Stimulated activated CD4-positive, alpha-beta T cell treated with anti-CD3 and anti-CD28 coated beads, Interleukin-1b, Interleukin-23, amount 100 ng/mL, for 24 hours (primary cell): ENCODE measurements around the gene PSMD14.

ENCODE experiments used
- DNase-seq, 4 experiments: peaks; one replicate each; pipeline ENCODE4 v3.0.0-alpha.2; 2020; ENCODE audit warnings: low read depth in 4 of 4, low spot score in 1 of 4

Gene PSMD14

DNA sequence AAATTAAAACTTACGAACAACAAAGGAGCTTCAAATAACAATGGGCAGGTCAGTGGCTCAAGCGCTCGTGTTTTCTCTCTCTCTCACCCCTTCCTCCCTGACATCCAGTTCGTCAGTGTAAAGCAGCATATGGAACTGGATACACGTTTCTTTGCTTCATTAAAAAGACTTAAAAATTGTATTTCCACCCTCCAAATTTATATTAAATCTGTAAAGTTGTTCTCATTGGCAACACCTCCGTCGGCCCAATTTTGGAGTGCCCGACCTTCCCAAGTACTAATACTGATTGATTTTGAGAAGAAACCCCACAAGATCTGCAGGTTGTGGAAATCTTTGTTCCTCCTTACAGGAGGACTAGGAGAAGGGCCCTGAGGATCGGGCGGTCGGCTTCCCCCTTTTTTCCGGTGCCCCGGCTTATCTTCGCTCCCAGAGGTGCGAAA, 110.1 kb downstream of the PSMD14 start:
- no peak for DNase-seq

GRCh38 chr2:161418715-161419637, 110.8 kb downstream of the PSMD14 start:
- DNase-seq = no peak

DNA sequence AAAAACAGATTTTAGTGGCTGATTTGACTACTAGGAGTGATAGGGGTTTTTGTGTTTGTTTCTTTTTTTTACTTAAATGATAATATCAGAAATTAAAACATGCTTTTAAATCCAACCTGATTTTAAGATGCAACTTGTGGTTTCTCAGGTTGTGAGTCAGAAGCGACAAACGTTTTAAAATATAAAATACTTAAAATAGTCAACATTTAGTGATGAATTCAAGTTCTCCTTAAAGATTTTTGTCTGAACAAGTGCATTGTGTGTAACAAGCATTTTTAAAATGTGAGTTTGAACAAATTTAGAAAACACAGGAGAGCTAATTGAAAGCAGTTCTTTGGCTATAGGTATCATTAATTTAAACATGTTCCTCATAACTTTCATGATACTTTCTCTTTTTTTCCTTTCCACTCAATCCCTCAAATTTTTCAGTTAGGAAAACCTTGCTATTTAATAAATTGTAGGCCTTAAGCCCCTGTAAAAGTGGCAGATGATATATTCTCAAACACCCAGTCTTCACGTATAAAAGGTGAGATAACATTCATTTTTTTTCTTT, 111.5 kb downstream of the PSMD14 start:
- DNase-seq = no peak

DNA sequence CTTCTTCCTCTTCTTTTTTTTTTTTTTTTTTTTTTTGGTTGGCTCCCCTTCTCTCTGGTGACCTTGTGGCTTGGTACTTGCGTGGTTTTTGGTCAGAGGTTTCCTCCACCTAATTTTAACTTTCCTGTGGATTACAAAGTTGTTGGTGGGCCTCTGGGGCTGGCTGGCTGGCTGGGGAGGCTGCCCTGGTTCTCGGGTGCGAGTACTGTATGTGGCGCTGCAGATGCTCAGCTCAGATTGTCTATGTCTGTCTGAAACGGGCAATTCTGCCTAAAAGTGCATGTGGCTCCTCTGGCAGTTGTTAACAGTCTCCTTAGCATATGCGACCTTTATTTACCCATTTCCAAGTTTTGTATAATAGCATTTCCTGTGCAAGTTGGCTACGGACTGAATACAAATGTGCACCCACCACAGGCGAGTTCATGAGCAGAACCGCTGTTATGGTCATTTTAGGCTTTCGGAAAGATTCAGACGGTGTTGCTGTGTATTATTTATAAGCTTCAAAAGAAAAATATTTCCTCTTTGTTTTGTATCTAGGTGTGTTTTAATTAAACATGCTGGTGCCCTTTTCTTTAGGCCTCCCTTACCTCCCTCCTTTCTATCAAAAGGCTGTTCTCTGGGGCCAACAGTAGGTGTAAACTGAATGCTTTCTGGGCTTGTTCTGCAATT, 112.3 kb downstream of the PSMD14 start:
- DNase-seq = no peak

DNA sequence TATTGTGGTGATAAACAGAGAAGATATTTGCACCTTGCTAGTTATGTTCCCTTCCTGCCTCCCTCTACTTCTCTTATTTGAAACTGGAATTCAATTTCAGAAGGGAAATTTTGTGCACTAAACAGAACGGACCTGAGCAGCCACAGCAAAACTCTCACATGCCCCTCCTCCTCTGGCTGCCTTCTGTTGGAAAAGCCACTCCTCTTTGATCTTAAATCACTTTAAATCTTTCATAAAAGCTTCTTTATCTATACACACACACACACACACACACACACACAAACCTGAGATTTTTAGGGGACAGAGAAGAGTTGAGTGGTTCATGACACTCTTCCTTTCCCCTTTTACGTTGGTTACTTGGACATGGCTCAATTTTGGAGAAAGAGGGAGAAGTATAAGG, 113.5 kb downstream of the PSMD14 start:
- no peak for DNase-seq

DNA sequence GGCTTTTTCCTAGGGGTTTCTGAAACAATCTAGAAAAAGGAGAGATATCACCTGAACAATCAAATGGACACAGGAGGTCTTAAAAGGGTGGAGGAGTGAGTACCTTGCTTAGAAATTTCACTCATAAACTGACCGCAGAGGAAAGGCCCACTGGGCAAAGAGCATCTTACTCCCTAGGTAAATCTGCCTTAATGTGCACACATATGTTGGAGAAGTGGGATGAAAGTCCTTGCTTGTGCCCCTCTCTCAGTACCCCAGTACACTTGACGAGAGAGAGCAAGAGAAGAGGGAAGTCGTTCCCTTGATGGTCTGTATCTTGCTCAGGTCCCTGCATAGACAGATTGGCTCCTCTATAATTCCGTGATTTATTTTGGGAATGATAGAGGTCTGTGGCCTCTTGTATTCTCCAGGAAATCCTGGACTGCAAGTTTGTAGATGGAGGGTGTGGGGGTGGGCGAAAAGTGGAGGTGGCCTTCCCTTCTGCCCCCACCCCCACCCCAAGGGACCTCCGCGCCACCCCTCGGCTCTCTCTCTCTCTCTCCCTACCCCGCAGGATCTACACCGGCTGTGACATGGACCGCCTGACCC, 114.7 kb downstream of the PSMD14 start:
- no peak for DNase-seq

GRCh38 chr2:161423421-161424393, 115.5 kb downstream of the PSMD14 start:
- no peak for DNase-seq

GRCh38 chr2:161424394-161424769, 116.2 kb downstream of the PSMD14 start:
- DNase-seq = no peak

- DNase-seq = no peak
Observed at GRCh38 chr2:161424891-161425727, 116.9 kb downstream of the PSMD14 start.

DNA sequence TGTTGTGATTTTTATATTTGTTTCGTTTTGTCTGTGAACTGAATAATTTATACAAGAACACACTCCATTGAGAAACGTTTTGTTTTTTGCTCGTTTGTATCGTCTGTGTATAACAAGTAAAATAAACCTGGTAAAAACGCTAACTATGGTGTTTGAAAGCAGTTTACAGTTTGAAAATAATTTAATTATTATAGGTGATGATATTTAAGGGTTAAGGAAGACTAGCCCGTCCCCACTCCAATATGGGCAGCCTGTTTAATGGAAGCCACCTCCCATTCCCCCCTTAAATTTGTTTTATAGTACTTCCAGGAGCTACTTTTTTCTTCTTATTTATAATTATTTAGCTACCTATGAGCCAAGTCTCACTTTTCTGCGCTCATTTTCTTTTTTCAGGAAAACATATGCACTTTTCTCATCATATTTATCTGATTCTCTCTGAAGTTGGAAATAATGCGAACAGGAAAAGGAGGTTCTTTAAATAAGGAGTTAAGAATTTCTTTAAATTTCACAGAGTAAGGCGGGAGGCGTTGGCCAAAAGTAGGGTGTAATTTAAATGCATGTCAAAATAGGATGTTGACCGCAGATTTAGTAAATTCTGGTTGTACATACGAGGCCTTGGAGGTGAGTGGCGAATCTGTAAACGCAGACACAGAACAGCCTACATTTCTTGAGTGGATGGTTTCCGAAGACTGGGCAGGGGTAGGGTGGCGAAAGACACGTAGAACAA, 117.7 kb downstream of the PSMD14 start:
- no peak for DNase-seq

GRCh38 chr2:161426455-161426921, 118.3 kb downstream of the PSMD14 start:
- DNase-seq = no peak

DNA sequence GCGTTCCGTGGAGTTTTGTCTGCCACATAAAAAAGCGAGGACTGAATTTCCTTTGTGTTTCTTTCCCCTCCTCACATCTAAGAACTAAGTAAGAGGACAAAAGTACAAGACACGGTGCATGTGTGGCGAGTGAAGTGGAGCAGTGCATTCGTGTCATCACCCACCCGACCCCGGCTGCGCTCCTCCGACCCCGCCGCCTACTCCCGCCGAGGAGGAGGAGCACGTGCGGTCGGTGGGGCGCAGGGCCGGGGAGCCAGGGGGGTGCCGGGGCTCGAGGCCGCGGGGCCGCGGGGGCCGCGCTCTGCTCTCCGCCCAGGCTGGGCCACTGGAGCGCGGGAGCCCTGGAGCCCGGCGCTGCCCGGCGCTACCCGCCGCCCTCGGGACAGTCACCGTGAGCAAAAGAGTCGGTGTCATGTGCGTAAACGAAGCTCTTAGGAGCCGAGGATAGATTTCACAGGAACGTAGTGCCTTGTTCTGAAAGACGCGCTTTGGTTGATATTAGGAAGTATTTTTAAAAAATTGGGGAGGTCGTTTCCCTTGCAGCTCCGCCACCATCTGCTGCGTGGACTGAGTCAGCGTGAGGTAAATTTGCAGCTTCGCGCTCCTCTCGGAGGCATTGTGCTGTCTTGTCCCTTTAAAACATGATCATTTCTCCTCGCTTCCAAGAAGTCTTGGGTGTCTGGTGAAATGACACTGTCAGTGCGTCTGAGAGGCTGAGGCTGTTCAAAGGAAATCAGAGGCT, 118.9 kb downstream of the PSMD14 start:
- no peak for DNase-seq

DNA sequence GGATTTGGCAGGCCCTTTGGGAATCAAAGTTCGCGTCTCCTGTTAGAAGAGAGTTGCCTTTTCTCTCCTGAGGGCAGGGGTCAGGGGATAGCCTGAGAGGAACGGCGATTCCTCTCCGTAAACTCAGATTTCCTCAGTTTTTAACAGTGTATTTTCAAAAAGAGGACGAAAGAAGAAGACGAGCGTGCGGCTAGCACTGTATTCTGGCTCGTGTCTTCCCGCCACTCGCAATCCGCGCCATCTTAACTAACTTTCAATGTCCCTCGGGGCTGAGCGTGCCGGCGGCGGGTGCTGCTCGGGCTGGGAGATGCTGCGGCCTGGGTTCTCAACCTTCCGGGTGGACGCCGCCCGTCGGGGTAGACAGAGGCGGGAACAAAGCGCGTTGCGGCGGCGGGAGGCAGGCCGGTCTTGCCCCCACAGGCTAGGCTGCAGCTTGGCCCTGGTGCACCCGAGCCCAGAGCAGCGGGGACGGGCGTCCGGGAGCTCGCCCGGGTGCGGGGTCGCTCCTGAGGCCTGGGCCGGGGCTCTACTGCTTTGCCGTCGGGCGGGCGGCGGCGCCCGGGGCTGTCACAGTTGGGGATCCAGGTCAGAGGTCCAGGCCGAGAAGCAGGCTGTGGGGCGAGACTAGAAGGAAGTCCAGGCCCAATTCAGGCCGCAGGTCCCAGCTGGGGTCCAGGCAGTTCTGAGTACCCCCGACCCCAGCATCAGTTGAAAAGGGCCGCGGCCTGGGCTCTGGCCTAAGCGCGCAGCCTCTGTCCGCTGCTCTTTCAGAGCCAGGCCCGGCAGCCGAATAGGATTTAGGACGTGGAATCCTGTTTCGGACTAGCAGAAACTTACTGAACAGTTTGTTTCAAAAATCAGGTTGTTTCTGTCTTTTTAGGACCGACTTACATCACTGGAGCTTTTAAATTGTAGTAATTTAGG, 119.7 kb downstream of the PSMD14 start:
- no peak for DNase-seq

GRCh38 chr2:161430386-161430785, 122.2 kb downstream of the PSMD14 start:
- DNase-seq = no peak

GRCh38 chr2:161432107-161432506, 123.9 kb downstream of the PSMD14 start:
- DNase-seq = no peak

GRCh38 chr2:161434118-161434517, 125.9 kb downstream of the PSMD14 start:
- no peak for DNase-seq

- no peak for DNase-seq
Observed at GRCh38 chr2:161436411-161436810, 128.2 kb downstream of the PSMD14 start.
